IMR-90 (cell line): ENCODE measurements around the gene MYRFL. TPM values are rescaled to one million over a fixed set of nuclear protein-coding genes. Genes with fewer than 3 reads are reported as not detected.

Experiments
- ATAC-seq: fragments of 200-7000 bp; cut with Tn5 transposase; 2 replicates; pipeline ENCODE4 v1.9.1; 2020; ENCODE audit warnings: low read depth, mild to moderate bottlenecking, moderate library complexity
- BruUV-seq: library from RNA; stranded (reverse); fragments of 400-500 nt; replicated peaks from 2 replicates; lab custom pipeline; 2021; lab: Mats Ljungman, UMichigan
- CTCF ChIA-PET: fragments of 300-600 bp; formaldehyde crosslinking; extraction: SDS; loops from one replicate; lab custom pipeline; 2021; ENCODE audit warnings: antibody characterized with exemption; lab: Yijun Ruan, JAX
- POLR2A ChIA-PET: fragments of 300-600 bp; sonication (Branson Sonifier 250); formaldehyde crosslinking; loops from one replicate; lab custom pipeline; 2022; ENCODE audit warnings: antibody characterized with exemption; ENCODE audit not compliant: unreplicated experiment; lab: Charles Lee
- DNase-seq: peaks from one replicate; pipeline ENCODE4 v3.0.0; 2013
- H2AFZ ChIP-seq: replicated peaks from 2 replicates; pipeline ENCODE3; 2013; ENCODE audit warnings: low read length, mild to moderate bottlenecking; ENCODE audit not compliant: poor library complexity
- H2AK5ac ChIP-seq: 2 replicates; pipeline ENCODE4 v1.6.1; 2013; ENCODE audit warnings: low read depth, low read length, inconsistent platforms
- H2AK9ac ChIP-seq: replicated peaks from 2 replicates; pipeline ENCODE3; 2013; ENCODE audit warnings: mild to moderate bottlenecking, low read depth, low read length, moderate library complexity; ENCODE audit not compliant: poor library complexity
- H2BK120ac ChIP-seq: 2 replicates; pipeline ENCODE4 v1.6.1; 2013; ENCODE audit warnings: low read depth, low read length, inconsistent platforms
- H2BK15ac ChIP-seq: 3 replicates; pipeline ENCODE4 v1.6.1; 2013; ENCODE audit warnings: low read depth, low read length, inconsistent platforms
- H2BK20ac ChIP-seq: 2 replicates; pipeline ENCODE4 v1.6.1; 2013; ENCODE audit warnings: low read depth, mild to moderate bottlenecking, inconsistent platforms, low read length, moderate library complexity
- H2BK5ac ChIP-seq: 2 replicates; pipeline ENCODE4 v1.6.1; 2013; ENCODE audit warnings: mild to moderate bottlenecking, low read depth, low read length, inconsistent platforms; ENCODE audit not compliant: poor library complexity, severe bottlenecking
- H3K14ac ChIP-seq: replicated peaks from 2 replicates; pipeline ENCODE4 v1.6.1; 2013; ENCODE audit warnings: low read depth, low read length, inconsistent platforms
- H3K18ac ChIP-seq: 2 replicates; pipeline ENCODE4 v1.6.1; 2013; ENCODE audit warnings: low read depth, low read length, control low read depth
- H3K23ac ChIP-seq: 2 replicates; pipeline ENCODE4 v1.6.1; 2013; ENCODE audit warnings: low read depth, low read length, inconsistent platforms
- H3K27ac ChIP-seq: 2 replicates; pipeline ENCODE4 v1.5.1; 2013; ENCODE audit warnings: mild to moderate bottlenecking, control low read depth, low read length; ENCODE audit not compliant: insufficient read depth
- H3K27me3 ChIP-seq: 2 replicates; pipeline ENCODE4 v1.6.1; 2013; ENCODE audit warnings: low read length; ENCODE audit not compliant: control insufficient read depth, insufficient read depth
- H3K36me3 ChIP-seq: 2 replicates; pipeline ENCODE4 v1.6.1; 2013; ENCODE audit warnings: low read length, mixed read lengths; ENCODE audit not compliant: control insufficient read depth, insufficient read depth
- H3K4ac ChIP-seq: 2 replicates; pipeline ENCODE4 v1.6.1; 2013; ENCODE audit warnings: low read depth, low read length, inconsistent platforms
- H3K4me1 ChIP-seq: 2 replicates; pipeline ENCODE4 v1.6.1; 2013; ENCODE audit warnings: low read length, mixed read lengths; ENCODE audit not compliant: control insufficient read depth, insufficient read depth
- H3K4me2 ChIP-seq: 2 replicates; pipeline ENCODE4 v1.6.1; 2013; ENCODE audit warnings: low read depth, mild to moderate bottlenecking, control low read depth, low read length, moderate library complexity
- H3K4me3 ChIP-seq: 2 replicates; pipeline ENCODE4 v1.5.1; 2013; ENCODE audit warnings: low read depth, mild to moderate bottlenecking, control low read depth, low read length, moderate library complexity; ENCODE audit not compliant: insufficient read depth
- H3K56ac ChIP-seq: 2 replicates; pipeline ENCODE4 v1.6.1; 2013; ENCODE audit warnings: low read length, inconsistent platforms; ENCODE audit not compliant: insufficient read depth; ENCODE audit errors: extremely low read depth
- H3K79me1 ChIP-seq, 2 experiments: 2 replicates each; pipeline ENCODE4 v1.6.1; 2013; ENCODE audit warnings: low read length in 2 of 2, inconsistent platforms in 1 of 2, low read depth in 1 of 2
- H3K9ac ChIP-seq: 2 replicates; pipeline ENCODE4 v1.6.1; 2013; ENCODE audit warnings: low read depth, low read length, control low read depth
- H3K9me1 ChIP-seq: 2 replicates; pipeline ENCODE4 v1.6.1; 2013; ENCODE audit warnings: low read length, inconsistent platforms; ENCODE audit not compliant: insufficient read depth
- H3K9me3 ChIP-seq: 2 replicates; pipeline ENCODE4 v1.6.1; 2013; ENCODE audit warnings: low read length; ENCODE audit not compliant: control insufficient read depth, insufficient read depth
- H4K20me1 ChIP-seq: 2 replicates; pipeline ENCODE4 v1.6.1; 2013; ENCODE audit warnings: low read length, inconsistent platforms; ENCODE audit not compliant: insufficient read depth
- H4K5ac ChIP-seq: 2 replicates; pipeline ENCODE4 v1.6.1; 2013; ENCODE audit warnings: mild to moderate bottlenecking, low read depth, low read length, control low read depth
- H4K8ac ChIP-seq, 2 experiments: 2 replicates each; pipeline ENCODE4 v1.6.1; 2013; ENCODE audit warnings: low read depth in 2 of 2, low read length in 2 of 2, control low read depth in 1 of 2, inconsistent platforms in 1 of 2
- H4K91ac ChIP-seq: 2 replicates; pipeline ENCODE4 v1.6.1; 2013; ENCODE audit warnings: low read depth, low read length, inconsistent platforms; ENCODE audit not compliant: insufficient read depth
- CHD1 ChIP-seq: IDR thresholded peaks from 2 replicates; pipeline ENCODE4 v1.6.1; 2012; ENCODE audit warnings: low read depth, low read length, improper control_type of control experiment
- WGBS, 2 experiments: methylation state at CpG; one replicate each; pipeline versions ENCODE4 v1.1.5 to v1.1.7; 2013; ENCODE audit warnings: missing lambda C conversion rate in 2 of 2; ENCODE audit not compliant: insufficient read length in 1 of 2; ENCODE audit errors: extremely low coverage in 2 of 2; 5-methylcytosine and 5-hydroxymethylcytosine counted together
- dilution Hi-C: fragments of 300-500 bp; cut with HindIII; formaldehyde crosslinking; loops from one replicate; pipeline ENCODE4 v1.14.3; 2018; ENCODE audit warnings: low sequenced_read_pairs; ENCODE audit not compliant: unreplicated experiment
- in situ Hi-C: fragments of 300-500 bp; cut with MboI; formaldehyde crosslinking; loops from 3 replicates; pipeline ENCODE4 v1.14.3; 2019; ENCODE audit warnings: low sequenced_read_pairs, inconsistent platforms, mixed read lengths
- intact Hi-C: fragments of 100-400 bp; cut with micrococcal nuclease; formaldehyde crosslinking; loops from 2 replicates; pipeline ENCODE4 v1.10.0; 2022
- polyA plus RNA-seq, 3 experiments: library from polyadenylated mRNA; depleted of rRNA; stranded (reverse); fragments of >200 nt; gene quantifications; 2 replicates each; pipeline ENCODE4 v1.2.3, GENCODE V29; 2012; ENCODE audit warnings: low replicate concordance in 1 of 3
- total RNA-seq: library from RNA; depleted of rRNA; stranded (reverse); fragments of >200 nt; gene quantifications from 2 replicates; pipeline ENCODE4 v1.2.3, GENCODE V29; 2012
- TF ChIP-seq, protein P1 (sequence below): fragments of 150-350 bp; IDR thresholded peaks from 2 replicates; pipeline ENCODE4 v1.6.1; 2017; ENCODE audit warnings: mild to moderate bottlenecking, antibody characterized with exemption, low read length, low read depth

Gene MYRFL
- total and polyA plus RNA-seq, 2 of the 4 experiments (the other 2 are of a cell fraction), result not detected

DNA sequence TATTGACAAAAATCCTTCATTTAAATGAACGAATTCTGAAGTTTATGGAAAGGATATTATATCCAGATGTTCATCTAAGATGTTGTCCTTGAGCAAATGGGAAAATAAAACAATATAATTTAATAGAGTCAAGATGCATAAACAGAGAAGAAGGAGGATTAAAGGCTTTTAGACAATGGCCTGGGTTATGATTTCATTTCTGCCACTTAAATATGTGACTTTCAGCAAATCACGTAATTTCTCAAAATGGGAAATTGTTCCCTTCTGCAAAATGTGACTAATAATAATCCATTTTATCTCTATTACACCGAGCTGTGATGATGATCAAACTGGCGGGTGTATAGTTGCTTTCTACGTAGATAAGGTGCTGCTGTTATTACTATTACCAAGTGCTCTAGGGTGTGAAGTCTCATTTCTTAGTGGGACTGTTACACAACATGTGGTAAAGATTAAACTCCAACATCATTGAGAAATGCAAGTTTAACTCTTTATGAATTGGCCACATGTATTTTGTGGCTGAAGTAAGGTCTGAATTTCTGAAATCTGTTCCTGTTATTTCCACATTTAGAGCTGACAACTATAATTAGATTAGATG lies 157.0 kb downstream of the MYRFL start:
- Histone ChIP-seq H4K5ac (no peak overlapping the region), H3K4me3 (no peak overlapping the region), H3K4ac (no peak overlapping the region), H3K4me1 (peaks cover 2% of the 10 kb centered on the region; the same call in 1 of the 2 replicates), H3K23ac (no peak overlapping the region), H3K36me3 (no peaks in the 10 kb centered on the region), H3K9me3 (no peaks in the 10 kb centered on the region), H3K9ac (no peak overlapping the region), H3K18ac (no peak overlapping the region), H4K91ac (no peak overlapping the region), H3K9me1 (no peaks in the 10 kb centered on the region), H3K14ac (no peak overlapping the region), H3K27me3 (no peaks in the 10 kb centered on the region), H2AK5ac (no peak overlapping the region), H2AFZ (no peak overlapping the region), H3K56ac (no peak overlapping the region), H3K79me1 (no peaks in the 10 kb centered on the region), H2AK9ac (no peak overlapping the region), H4K8ac (no peak overlapping the region), H2BK5ac (no peak overlapping the region), H3K4me2 (no peak overlapping the region), H2BK20ac (no peak overlapping the region), H2BK15ac (no peak overlapping the region), H4K20me1 (no peaks in the 10 kb centered on the region), H3K27ac (no peak overlapping the region), H2BK120ac (no peak overlapping the region)
- WGBS, 2 experiments, result no CpG with 5 or more reads among the region's 5 CpGs
- intact Hi-C loops, result no loop called here
- dilution Hi-C loops, result no loop called here
- no TSS peak for BruUV-seq
- TF ChIP-seq, protein P1, sequence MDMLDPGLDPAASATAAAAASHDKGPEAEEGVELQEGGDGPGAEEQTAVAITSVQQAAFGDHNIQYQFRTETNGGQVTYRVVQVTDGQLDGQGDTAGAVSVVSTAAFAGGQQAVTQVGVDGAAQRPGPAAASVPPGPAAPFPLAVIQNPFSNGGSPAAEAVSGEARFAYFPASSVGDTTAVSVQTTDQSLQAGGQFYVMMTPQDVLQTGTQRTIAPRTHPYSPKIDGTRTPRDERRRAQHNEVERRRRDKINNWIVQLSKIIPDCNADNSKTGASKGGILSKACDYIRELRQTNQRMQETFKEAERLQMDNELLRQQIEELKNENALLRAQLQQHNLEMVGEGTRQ, result no peak
- no peak for TF ChIP-seq CHD1
- CTCF ChIA-PET, result no interaction called here
- in situ Hi-C loops, result no loop called here
- POLR2A ChIA-PET, result no interaction called here
- DNase-seq, result no peak
- no peak for ATAC-seq
